ENCODE results near the gene NCK2.

NCK2 gene

DNA sequence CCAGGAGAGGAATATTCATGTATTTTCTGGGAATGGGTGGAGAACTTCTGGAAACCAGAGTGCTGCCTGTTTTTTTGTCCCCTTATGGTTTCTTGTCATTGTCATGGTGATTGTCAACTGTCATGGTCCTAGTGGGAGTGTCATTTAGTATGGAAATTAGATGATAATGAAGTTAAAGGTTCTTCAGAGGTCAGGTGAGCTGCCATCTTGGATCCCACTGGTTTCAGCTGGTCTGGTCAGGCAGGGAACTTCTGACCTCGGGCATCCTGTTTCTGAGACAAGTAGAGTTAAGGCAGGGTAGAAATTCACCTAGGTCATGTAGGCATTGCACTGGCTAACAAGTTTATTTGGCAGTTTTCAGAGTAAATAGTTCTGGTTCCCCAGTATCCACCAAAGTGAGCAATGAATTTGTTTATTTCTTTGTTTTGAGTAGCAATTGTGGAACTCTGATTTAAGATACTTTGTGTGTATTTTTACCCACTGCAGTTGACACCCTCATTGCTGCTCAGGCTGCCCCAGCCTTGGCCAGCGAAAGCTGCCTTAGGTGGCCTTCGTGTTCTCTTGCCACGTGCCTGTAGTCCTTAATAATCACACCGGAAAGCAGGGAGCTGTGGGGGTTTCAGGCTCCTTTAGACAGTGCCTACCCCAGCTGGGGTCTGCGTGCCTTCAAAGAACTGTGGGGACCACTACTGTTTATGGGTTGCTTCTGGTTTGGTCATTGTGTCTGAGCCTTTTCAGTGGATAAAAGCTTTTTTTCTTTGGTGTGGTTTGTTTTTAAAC lies 48.7 kb downstream of the NCK2 start:
- no peak for DNase-seq (ENCODE audit: low spot score)

DNA sequence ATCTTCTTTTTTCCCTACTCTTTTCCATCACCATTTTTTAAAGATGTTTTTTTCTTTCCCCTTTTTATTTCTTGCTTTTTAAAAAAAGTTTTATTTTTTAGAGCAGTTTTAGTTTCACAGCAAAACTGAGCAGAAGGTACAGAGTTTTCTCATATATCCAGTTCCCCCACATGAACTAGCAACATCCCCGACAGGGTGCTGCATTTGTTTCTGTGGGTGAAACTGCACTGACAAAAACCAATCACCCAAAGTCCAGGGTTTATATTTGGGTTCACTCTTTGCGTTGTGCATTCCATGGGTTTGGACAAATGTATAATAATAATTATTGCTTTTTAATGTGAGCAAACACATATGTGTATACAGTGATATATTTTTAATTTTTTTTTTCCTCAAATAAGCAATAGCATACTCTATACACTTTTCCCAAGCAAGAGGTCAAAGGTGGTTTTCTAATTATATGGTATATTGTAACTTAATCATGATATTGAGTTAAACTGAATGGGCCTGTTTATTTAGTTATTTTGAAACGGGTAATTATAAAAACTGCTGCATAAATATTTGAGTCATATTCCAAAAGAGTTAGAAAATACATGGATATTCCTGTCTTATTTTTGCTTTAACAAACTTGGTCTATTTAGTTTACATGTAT lies 50.3 kb downstream of the NCK2 start:
- no peak for DNase-seq (ENCODE audit: low spot score)

- DNase-seq (ENCODE audit: low spot score), result no peak
Measured at GRCh38 chr2:105795575-105795934, 50.8 kb downstream of the NCK2 start.

DNA sequence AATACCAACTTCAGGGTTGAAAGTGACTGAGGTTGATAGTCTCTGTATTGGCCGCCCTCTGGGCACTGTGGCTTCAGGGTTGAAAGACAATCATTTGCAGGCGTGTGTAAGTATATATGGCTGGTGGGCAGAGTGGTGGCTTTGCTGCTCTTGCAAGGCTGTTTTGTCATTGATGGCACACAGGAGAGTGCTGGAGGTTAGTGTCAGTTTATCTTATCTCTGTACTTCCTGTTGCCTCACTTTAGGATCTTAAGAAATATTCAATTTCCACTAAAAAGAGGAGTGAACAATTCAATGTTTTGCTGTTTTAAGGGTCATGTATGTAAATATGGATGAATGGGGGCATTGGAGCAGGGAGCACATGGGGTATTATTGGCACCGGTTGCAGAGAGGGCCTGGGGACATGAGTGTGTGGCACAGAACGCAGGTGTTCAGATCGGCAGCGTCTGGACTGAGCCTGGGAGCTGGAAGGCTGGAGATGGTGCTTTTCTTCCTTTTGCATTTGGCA lies 51.5 kb downstream of the NCK2 start:
- no peak for DNase-seq (ENCODE audit: low spot score)

GRCh38 chr2:105796791-105797190 lies 52.1 kb downstream of the NCK2 start:
- no peak for DNase-seq (ENCODE audit: low spot score)

DNA sequence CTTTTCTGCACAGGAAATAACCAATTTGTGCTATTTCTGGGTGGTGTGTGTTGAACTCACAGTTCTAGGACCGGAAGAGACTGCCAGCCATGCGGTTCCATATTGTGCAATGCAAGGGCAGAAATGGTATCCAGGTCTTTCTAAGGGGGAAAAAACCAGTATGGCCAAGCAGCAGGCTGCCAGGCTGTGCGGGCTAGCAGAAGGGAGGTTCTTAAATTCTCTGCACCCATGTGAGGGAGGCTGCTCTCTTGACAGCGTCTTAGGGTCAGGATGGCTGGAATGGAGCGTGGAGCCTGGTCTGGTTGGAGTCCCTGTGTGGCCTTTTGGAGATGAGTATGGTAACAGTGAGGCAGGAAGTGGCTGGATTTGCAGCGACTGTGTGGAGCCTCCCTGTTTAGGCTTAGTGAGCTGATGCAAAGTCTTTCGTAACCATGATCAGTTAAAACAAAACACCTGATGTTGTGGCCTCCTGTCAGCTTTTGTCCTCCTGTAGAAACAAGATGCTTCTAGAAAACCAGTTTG lies 52.6 kb downstream of the NCK2 start:
- peak; percentile 15 for DNase-seq (ENCODE audit: low spot score)

GRCh38 chr2:105798595-105798994 lies 53.9 kb downstream of the NCK2 start:
- DNase-seq (ENCODE audit: low spot score), result no peak

GRCh38 chr2:105800036-105800713 lies 55.5 kb downstream of the NCK2 start:
- DNase-seq (ENCODE audit: low spot score), result peak; percentile 14

- no peak for DNase-seq (ENCODE audit: low spot score)
Measured at GRCh38 chr2:105800953-105801635, 56.4 kb downstream of the NCK2 start.

DNA sequence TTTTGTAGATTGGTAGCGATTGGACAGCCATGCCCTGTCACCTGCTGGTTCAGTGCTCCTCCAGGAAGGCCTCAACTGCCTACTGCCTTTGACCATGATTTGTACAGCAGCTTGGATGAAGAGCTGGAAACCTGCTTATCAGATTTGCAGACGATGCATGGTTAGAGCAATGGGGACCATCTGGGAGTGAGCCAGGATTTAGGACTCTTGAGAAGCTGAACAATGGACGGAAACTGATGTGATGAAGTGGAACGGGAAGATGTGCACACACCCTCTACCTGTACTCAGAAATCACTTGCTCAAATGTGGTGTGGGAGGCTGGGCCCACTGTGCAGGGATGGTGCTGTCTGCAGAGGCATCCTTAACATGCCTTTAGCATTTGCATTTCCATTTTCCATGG lies 57.2 kb downstream of the NCK2 start:
- DNase-seq (ENCODE audit: low spot score), result no peak

DNA sequence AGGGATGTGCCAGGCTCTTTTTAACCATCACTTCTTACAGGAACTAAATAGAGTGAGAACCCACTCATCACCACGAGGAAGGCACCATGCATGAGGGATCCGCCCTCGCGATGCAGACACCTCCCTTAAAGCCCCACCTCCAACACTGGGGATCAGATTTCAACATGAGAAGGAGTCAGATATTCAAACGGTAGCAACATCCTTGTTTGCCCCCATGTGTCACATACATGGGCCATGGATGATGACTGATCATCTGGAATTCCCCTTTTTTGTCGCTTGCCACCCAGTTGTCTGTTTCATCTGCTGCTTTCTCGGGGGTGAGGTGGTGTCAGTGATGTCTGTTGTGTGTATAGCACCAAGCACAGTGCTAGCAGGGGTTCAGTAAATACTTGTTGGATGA lies 57.9 kb downstream of the NCK2 start:
- DNase-seq (ENCODE audit: low spot score), result peak; percentile 57

DNA sequence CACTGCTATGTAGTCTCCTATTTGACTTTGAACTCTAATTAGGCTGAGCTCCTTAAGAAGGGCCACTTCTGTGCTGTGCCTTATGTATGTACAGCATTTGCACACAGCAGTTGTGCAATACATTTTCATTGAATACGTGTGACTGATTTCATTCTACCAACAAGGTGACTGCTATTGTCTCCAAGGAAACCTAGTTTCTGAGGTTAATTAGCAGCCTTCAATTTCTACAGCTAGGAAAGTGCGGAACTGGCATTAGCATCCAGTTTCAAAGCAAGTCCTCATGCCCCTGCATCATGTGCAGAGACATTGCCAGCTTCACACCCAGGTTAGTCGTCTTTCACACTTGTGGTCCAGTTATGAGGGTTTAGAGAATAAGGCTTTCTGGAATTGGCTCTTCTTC lies 58.6 kb downstream of the NCK2 start:
- no peak for DNase-seq (ENCODE audit: low spot score)

DNA sequence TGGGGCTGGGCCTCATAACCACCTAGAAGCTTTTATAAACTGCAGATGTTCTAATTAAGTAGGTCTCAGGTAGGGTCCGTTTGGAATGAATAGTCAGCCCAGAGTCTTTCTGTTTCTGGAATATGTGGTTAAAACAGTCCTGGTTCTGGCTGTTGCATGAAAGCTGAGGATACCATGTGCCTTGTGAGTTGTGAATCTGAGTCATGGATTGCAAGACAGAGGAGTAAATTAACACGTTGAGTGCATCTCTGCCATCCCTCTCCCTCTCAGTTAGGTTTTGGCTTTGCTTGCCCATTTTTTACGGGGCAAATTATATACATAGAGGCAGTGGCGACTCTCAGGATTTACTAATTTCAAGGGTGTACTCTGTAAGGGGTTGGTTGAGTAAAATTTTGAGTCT lies 59.1 kb downstream of the NCK2 start:
- DNase-seq (ENCODE audit: low spot score), result no peak

DNA sequence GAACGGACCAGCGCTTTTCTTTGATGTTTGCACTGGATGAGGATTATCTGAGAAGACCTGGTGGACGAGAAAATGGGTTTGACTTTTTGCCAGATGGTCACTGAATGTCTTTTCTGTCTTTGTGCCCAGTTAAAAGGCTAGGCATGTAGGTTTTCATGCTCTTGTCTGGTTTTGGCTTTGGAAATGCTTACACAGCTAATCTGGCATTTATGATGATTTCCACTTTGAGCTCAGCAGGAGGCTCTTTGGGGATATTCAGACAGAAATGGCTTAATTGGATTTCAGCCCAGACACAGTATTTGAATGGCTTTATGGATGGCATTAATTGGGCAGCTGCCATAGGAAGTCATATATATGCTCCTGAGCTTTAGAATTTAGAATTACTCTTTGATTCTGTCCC lies 59.6 kb downstream of the NCK2 start:
- DNase-seq (ENCODE audit: low spot score), result no peak

DNA sequence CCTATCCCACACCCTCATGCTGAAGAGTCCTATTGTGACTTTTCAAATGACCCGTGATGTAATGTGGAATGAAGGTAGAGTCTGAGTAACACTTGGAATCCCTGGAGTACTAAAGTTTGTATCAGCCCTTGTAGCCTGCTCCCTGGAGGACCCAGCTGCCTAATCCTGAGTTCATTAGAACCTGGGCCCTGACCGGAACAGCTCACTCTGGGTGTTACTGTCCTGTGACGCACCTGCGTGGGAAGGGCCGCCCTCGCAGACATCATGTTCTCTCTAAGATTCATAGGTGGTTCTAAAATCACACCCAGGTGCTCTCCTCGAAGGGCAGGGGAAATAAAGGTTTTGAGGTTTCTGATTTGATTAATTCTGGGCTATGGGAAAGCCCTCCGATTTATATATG lies 62.3 kb downstream of the NCK2 start:
- DNase-seq (ENCODE audit: low spot score), result no peak

GRCh38 chr2:105808423-105809096 lies 63.8 kb downstream of the NCK2 start:
- DNase-seq (ENCODE audit: low spot score), result no peak

GRCh38 chr2:105809097-105809473 lies 64.4 kb downstream of the NCK2 start:
- DNase-seq (ENCODE audit: low spot score), result peak; percentile 50

DNA sequence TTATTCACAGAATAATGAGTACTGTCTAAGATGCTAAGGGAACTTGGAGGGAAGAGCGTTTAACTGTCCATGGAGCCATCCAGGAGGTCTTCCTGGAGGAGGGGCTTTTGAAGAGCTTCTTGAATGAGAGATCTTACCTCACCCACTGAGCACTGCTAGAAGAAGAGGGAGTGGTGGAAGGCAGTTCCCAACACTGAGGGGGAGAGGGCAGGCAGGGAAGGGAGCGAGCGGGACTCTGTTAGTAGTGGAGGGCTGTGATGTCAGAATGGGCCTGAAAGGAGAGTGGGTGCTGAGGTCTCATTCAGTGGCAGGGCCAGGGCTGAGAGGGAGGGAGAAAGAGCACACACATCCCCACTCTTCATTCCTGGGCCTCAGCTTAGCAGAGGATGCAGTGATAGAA lies 65.0 kb downstream of the NCK2 start:
- DNase-seq (ENCODE audit: low spot score), result no peak

GRCh38 chr2:105812180-105813044 lies 67.7 kb downstream of the NCK2 start:
- peak; percentile 74 for DNase-seq (ENCODE audit: low spot score)

GRCh38 chr2:105813045-105813315 lies 68.3 kb downstream of the NCK2 start:
- DNase-seq (ENCODE audit: low spot score), result no peak

GRCh38 chr2:105813405-105813804 lies 68.7 kb downstream of the NCK2 start:
- no peak for DNase-seq (ENCODE audit: low spot score)
